ENCODE results near the gene LRRC45. TPM values are rescaled to one million over a fixed set of nuclear protein-coding genes. Genes with fewer than 3 reads are reported as not detected.

Gene LRRC45
- total and polyA plus RNA-seq, 9 of the 15 experiments (the other 6 are each of a cell fraction or from before 2014, with no cell fraction given): 3.5 to 21.5 (median 11.2) TPM; not detected in 2

- TF ChIP-seq BRF2 (IDR thresholded peaks at IDR 0.05; ENCODE audit: borderline replicate concordance, insufficient read depth, insufficient read length) (no peak), HDAC2 (IDR thresholded peaks at IDR 0.05) (no peak), ZNF143 (CRISPR knock-in tag; IDR thresholded peaks at IDR 0.05) (peak; percentile 86), ADNP (tag; IDR thresholded peaks at IDR 0.05) (no peak), ESRRB (CRISPR knock-in tag; IDR thresholded peaks at IDR 0.05; ENCODE audit: borderline replicate concordance) (no peak), SFPQ (IDR thresholded peaks at IDR 0.05; ENCODE audit: low read depth, low read length) (no peak), HCFC1 (IDR thresholded peaks at IDR 0.05; ENCODE audit: low read depth, low read length) (peak; percentile 93), ZNF589 (CRISPR knock-in tag; IDR thresholded peaks at IDR 0.05; ENCODE audit: low read depth) (no peak), ZNF41 (CRISPR knock-in tag; conservative IDR thresholded peaks at IDR 0.05) (no peak), MCM7 (IDR thresholded peaks at IDR 0.05) (no peak), ATF7 (IDR thresholded peaks at IDR 0.05) (no peak), E2F6 (IDR thresholded peaks at IDR 0.05; ENCODE audit: borderline replicate concordance in 1 of 2, extremely low read depth in 1 of 2, insufficient read depth in 1 of 2, insufficient read length in 1 of 2, low read depth in 1 of 2, low read length in 1 of 2, poor library complexity in 1 of 2, severe bottlenecking in 1 of 2) (peak in 1 of 2 experiments; percentile 2), ZBTB12 (CRISPR knock-in tag; IDR thresholded peaks at IDR 0.05) (no peak), NR1H2 (CRISPR knock-in tag; IDR thresholded peaks at IDR 0.05) (no peak), DACH1 (IDR thresholded peaks at IDR 0.05; ENCODE audit: partially characterized antibody) (no peak), SIX5 (IDR thresholded peaks at IDR 0.05; ENCODE audit: borderline replicate concordance in 1 of 2, insufficient read depth in 1 of 2, low read depth in 1 of 2, low read length in 2 of 2) (peak; percentile 65 to 80), HLTF (IDR thresholded peaks at IDR 0.05) (no peak), RNF219 (CRISPR knock-in tag; IDR thresholded peaks at IDR 0.05) (no peak), ETS1 (conservative IDR thresholded peaks at IDR 0.05; ENCODE audit: control insufficient read depth, low read depth, low read length) (0 out of 2 replicates have a peak, but pooled peaks have one; percentile 58)
Measured at GRCh38 chr17:82022981-82023446, at the start of gene LRRC45 (continued).
